Esophagus (tissue), 2 donors: Measurements from ENCODE around the gene SLC6A16. TPM values are rescaled to one million over a fixed set of nuclear protein-coding genes. Genes with fewer than 3 reads are reported as not detected.

Experiments
- H3K27ac ChIP-seq, 2 donors: one replicate each; pipeline ENCODE4 v1.5.1; 2013; ENCODE audit warnings: low read depth in 2 of 2, mild to moderate bottlenecking in 2 of 2, inconsistent platforms in 1 of 2, low read length in 1 of 2, moderate library complexity in 1 of 2
- H3K27me3 ChIP-seq, 2 donors: one replicate each; pipeline ENCODE4 v1.6.1; 2013; ENCODE audit warnings: low read length in 2 of 2, control low read depth in 1 of 2, mild to moderate bottlenecking in 1 of 2; ENCODE audit not compliant: insufficient read depth in 2 of 2, control insufficient read depth in 1 of 2
- H3K36me3 ChIP-seq, 2 donors: one replicate each; pipeline ENCODE4 v1.6.1; 2013; ENCODE audit warnings: low read length in 1 of 2; ENCODE audit not compliant: control insufficient read depth in 2 of 2, insufficient read depth in 2 of 2
- H3K4me1 ChIP-seq, 2 donors: one replicate each; pipeline ENCODE4 v1.6.1; 2013; ENCODE audit warnings: low read length in 1 of 2; ENCODE audit not compliant: control insufficient read depth in 2 of 2, insufficient read depth in 2 of 2
- H3K4me3 ChIP-seq, 2 donors: one replicate each; pipeline ENCODE4 v1.5.1; 2013; ENCODE audit warnings: low read length in 2 of 2, mild to moderate bottlenecking in 2 of 2, low read depth in 1 of 2, moderate library complexity in 1 of 2
- H3K9me3 ChIP-seq, 2 donors: one replicate each; pipeline ENCODE4 v1.6.1; 2013; ENCODE audit warnings: mild to moderate bottlenecking in 2 of 2, low read depth in 1 of 2, low read length in 1 of 2, moderate library complexity in 1 of 2; ENCODE audit not compliant: control insufficient read depth in 2 of 2, insufficient read depth in 1 of 2
- WGBS, 2 donors: extraction: QIAGEN DNeasy Blood & Tissue Kit; methylation state at CpG; one replicate each; pipeline ENCODE4 v1.1.7; 2013; 5-methylcytosine and 5-hydroxymethylcytosine counted together
- polyA plus RNA-seq, 2 donors: library from polyadenylated mRNA; stranded (reverse); fragments of 200-250 nt; gene quantifications; one replicate each; pipeline ENCODE4 v1.2.3, GENCODE V29; 2013
- donor health status: healthy with polysubstance abuse.
- donor health status: Bipolar disorder and iron deficiency.

SLC6A16 gene
- polyA plus RNA-seq, 2 donors: 0.79 to 1.2 TPM

GRCh38 chr19:49249933-49250332, 75.1 kb downstream of the SLC6A16 start:
- Histone ChIP-seq H3K9me3 (no peaks in the 10 kb centered on the region), H3K27ac (no peak overlapping the region), H3K4me3 (no peak overlapping the region), H3K36me3 (no peaks in the 10 kb centered on the region), H3K4me1 (no peaks in the 10 kb centered on the region), H3K27me3 (no peaks in the 10 kb centered on the region)
- WGBS, 2 donors: 76 to 81% methylated on average over 2 of the region's 2 CpGs

GRCh38 chr19:49247676-49248075, 77.3 kb downstream of the SLC6A16 start:
- Histone ChIP-seq H3K9me3 (no peaks in the 10 kb centered on the region), H3K4me1 (no peaks in the 10 kb centered on the region), H3K4me3 (no peak overlapping the region), H3K36me3 (no peaks in the 10 kb centered on the region), H3K27me3 (no peaks in the 10 kb centered on the region), H3K27ac (no peak overlapping the region)
- 57 to 58% methylated on average over 1 to 2 of the region's 2 CpGs for WGBS, 2 donors

GRCh38 chr19:49244256-49244655, 80.7 kb downstream of the SLC6A16 start:
- WGBS, 2 donors: 93 to 94% methylated on average over 9 of the region's 9 CpGs
- H3K4me3 ChIP-seq: no peak overlapping the region
- H3K4me1 ChIP-seq: no peaks in the 10 kb centered on the region
- no peaks in the 10 kb centered on the region for H3K9me3 ChIP-seq
- H3K27me3 ChIP-seq: no peaks in the 10 kb centered on the region
- no peaks in the 10 kb centered on the region for H3K36me3 ChIP-seq
- H3K27ac ChIP-seq: no peak overlapping the region

- no peaks in the 10 kb centered on the region for H3K36me3 ChIP-seq
- no peaks in the 10 kb centered on the region for H3K27me3 ChIP-seq
- no peak overlapping the region for H3K4me3 ChIP-seq
- H3K4me1 ChIP-seq: no peaks in the 10 kb centered on the region
- no peak overlapping the region for H3K27ac ChIP-seq
- H3K9me3 ChIP-seq: no peaks in the 10 kb centered on the region
- WGBS, 2 donors: 82 to 84% methylated on average over 11 of the region's 11 CpGs
Observed at GRCh38 chr19:49243726-49244125, 81.3 kb downstream of the SLC6A16 start.

- Histone ChIP-seq H3K9me3 (no peaks in the 10 kb centered on the region), H3K36me3 (no peaks in the 10 kb centered on the region), H3K27ac (no peak overlapping the region), H3K4me3 (no peak overlapping the region), H3K27me3 (no peaks in the 10 kb centered on the region), H3K4me1 (no peaks in the 10 kb centered on the region)
- 52% methylated on average over 6 of the region's 6 CpGs for WGBS, 2 donors
Observed at GRCh38 chr19:49243129-49243528, 81.9 kb downstream of the SLC6A16 start.

DNA sequence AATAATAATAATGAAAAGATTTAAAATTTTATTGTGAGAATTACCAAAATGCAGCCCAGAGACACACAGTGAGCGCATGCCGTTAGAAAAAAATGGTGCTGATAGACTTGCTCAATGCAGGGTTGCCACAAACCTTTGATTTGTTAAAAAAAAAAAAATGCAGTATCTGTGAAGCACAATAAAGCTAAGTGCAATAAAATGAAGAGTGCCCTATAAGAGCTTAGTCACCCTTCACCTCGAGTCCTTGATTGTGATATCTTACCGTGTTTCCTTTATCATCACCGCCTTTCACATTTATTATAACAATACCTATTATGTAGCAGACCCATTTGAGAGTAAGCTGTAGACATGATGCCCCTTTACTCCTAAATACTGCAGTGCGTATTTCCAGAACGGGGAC, 83.2 kb downstream of the SLC6A16 start:
- no peak overlapping the region for H3K27ac ChIP-seq
- H3K27me3 ChIP-seq: no peaks in the 10 kb centered on the region
- no peaks in the 10 kb centered on the region for H3K9me3 ChIP-seq
- no peaks in the 10 kb centered on the region for H3K36me3 ChIP-seq
- H3K4me3 ChIP-seq: no peak overlapping the region
- no peaks in the 10 kb centered on the region for H3K4me1 ChIP-seq
- WGBS, 2 donors: 82 to 92% methylated on average over 7 of the region's 7 CpGs

Other genes starting within 250 kb of the SLC6A16 start
- 100 to 1,000 TPM; 160 to 252 TPM for gene SNRNP70, start 239.7 kb downstream of the SLC6A16 start, polyA plus RNA-seq
- gene LIN7B, start 210.8 kb downstream of the SLC6A16 start, polyA plus RNA-seq: 10 to 100 TPM; 13.7 to 18.5 TPM
- gene C19orf73, start 206.0 kb downstream of the SLC6A16 start, polyA plus RNA-seq: 1 to 10 TPM; 2.3 to 5.4 TPM
- 10 to 100 TPM; 15.2 to 28.6 TPM for gene PPFIA3, start 205.6 kb downstream of the SLC6A16 start, polyA plus RNA-seq
- gene HRC, start 169.8 kb downstream of the SLC6A16 start, polyA plus RNA-seq: under 1 TPM; 0.39 to 0.65 TPM
- 10 to 100 TPM; 11.4 to 43.7 TPM for gene TRPM4, start 167.4 kb downstream of the SLC6A16 start, polyA plus RNA-seq
- 1 to 10 TPM; 2.5 to 3.1 TPM for gene CD37, start 10.2 kb upstream of the SLC6A16 start, polyA plus RNA-seq
- 1 to 10 TPM; 6.0 to 8.3 TPM for gene TEAD2, start 37.2 kb upstream of the SLC6A16 start, polyA plus RNA-seq
- gene DKKL1, start 38.7 kb upstream of the SLC6A16 start, polyA plus RNA-seq: under 1 TPM in 1 of 2 donors, not detected in 1; 0.07 TPM
- not detected for gene KASH5, start 63.1 kb upstream of the SLC6A16 start, polyA plus RNA-seq
- gene PTH2, start 98.2 kb upstream of the SLC6A16 start, polyA plus RNA-seq: not detected
- gene GFY, start 100.2 kb upstream of the SLC6A16 start, polyA plus RNA-seq: not detected
- under 1 TPM; 0.28 to 0.29 TPM for gene SLC17A7, start 116.3 kb upstream of the SLC6A16 start, polyA plus RNA-seq
- 10 to 100 TPM; 63.5 to 65.3 TPM for gene PIH1D1, start 126.6 kb upstream of the SLC6A16 start, polyA plus RNA-seq
- gene ALDH16A1, start 128.0 kb upstream of the SLC6A16 start, polyA plus RNA-seq: 10 to 100 TPM; 29.4 to 29.9 TPM
- 1 to 10 TPM; 7.2 to 9.5 TPM for gene FLT3LG, start 149.0 kb upstream of the SLC6A16 start, polyA plus RNA-seq
- gene RPL13A, start 162.4 kb upstream of the SLC6A16 start, polyA plus RNA-seq: 1,000 to 10,000 TPM; 1,631 to 2,695 TPM
- 1,000 to 10,000 TPM; 3,079 to 3,912 TPM for gene RPS11, start 171.2 kb upstream of the SLC6A16 start, polyA plus RNA-seq
- 10 to 100 TPM; 27.7 to 36.9 TPM for gene FCGRT, start 187.5 kb upstream of the SLC6A16 start, polyA plus RNA-seq
- gene RCN3, start 202.8 kb upstream of the SLC6A16 start, polyA plus RNA-seq: 1 to 10 TPM; 4.2 to 7.8 TPM